GM18498 (cell line): ENCODE data around the gene GYPA.
"Not testable (repeated sequence)": the region's sequence is repeated elsewhere in the genome, so short reads cannot be mapped to it uniquely, and the experiment has no call there.

Source experiments
- ATAC-seq: cut with Tn5 transposase; IDR thresholded peaks from one replicate; pipeline ENCODE4 v1.9.1; 2021; ENCODE audit warnings: mild to moderate bottlenecking, moderate library complexity; ENCODE audit not compliant: unreplicated experiment

The GYPA gene

GRCh38 chr4:144140594-144141295, at the start of gene GYPA:
TSS of gene GYPA (minus strand) at chr4:144140718. CDS start at chr4:144140635, 83 bp downstream.
- ATAC-seq = not testable (repeated sequence)

GRCh38 chr4:144190009-144190408, 49.5 kb upstream of the GYPA start:
- ATAC-seq = no peak

GRCh38 chr4:144189121-144189520, 48.6 kb upstream of the GYPA start:
- ATAC-seq = no peak

- ATAC-seq = no peak
Measured at GRCh38 chr4:144185086-144185485, 44.6 kb upstream of the GYPA start.

GRCh38 chr4:144183165-144183564, 42.6 kb upstream of the GYPA start:
- no peak for ATAC-seq

GRCh38 chr4:144181391-144181790, 40.9 kb upstream of the GYPA start:
- no peak for ATAC-seq

- no peak for ATAC-seq
Measured at GRCh38 chr4:144179152-144179739, 38.7 kb upstream of the GYPA start.

- no peak for ATAC-seq
Measured at GRCh38 chr4:144178414-144178813, 37.9 kb upstream of the GYPA start.

- no peak for ATAC-seq
Measured at GRCh38 chr4:144176476-144176875, 36.0 kb upstream of the GYPA start.

- peak; percentile 75 for ATAC-seq
Measured at GRCh38 chr4:144174401-144175067, 34.0 kb upstream of the GYPA start.

- ATAC-seq = no peak
Measured at GRCh38 chr4:144171697-144172096, 31.2 kb upstream of the GYPA start.

GRCh38 chr4:144169211-144169610, 28.7 kb upstream of the GYPA start:
- no peak for ATAC-seq

GRCh38 chr4:144154044-144154443, 13.5 kb upstream of the GYPA start:
- no peak for ATAC-seq

GRCh38 chr4:144142690-144143326, 2.3 kb upstream of the GYPA start:
- ATAC-seq = peak; percentile 83

GRCh38 chr4:144141493-144141892, 975 bp upstream of the GYPA start:
- ATAC-seq = no peak

- ATAC-seq = not testable (repeated sequence)
Measured at GRCh38 chr4:144139991-144140390, 527 bp downstream of the GYPA start.

GRCh38 chr4:144139547-144139946, 971 bp downstream of the GYPA start:
- not testable (repeated sequence) for ATAC-seq

- ATAC-seq = not testable (repeated sequence)
Measured at GRCh38 chr4:144138239-144138638, 2.3 kb downstream of the GYPA start.

GRCh38 chr4:144137137-144137931, 3.2 kb downstream of the GYPA start:
- not testable (repeated sequence) for ATAC-seq

GRCh38 chr4:144136189-144136588, 4.3 kb downstream of the GYPA start:
- ATAC-seq = not testable (repeated sequence)

GRCh38 chr4:144130167-144130566, 10.4 kb downstream of the GYPA start:
- ATAC-seq = not testable (repeated sequence)
